WERI-Rb-1 (cell line): ENCODE results near the gene CIAO3.

ENCODE experiments used
- DNase-seq: peaks from one replicate; pipeline ENCODE4 v3.0.0-alpha.2; 2020
- H3K27ac ChIP-seq: fragments of 250-450 bp; sonication (Bioruptor Pico); 2 replicates; pipeline ENCODE4 v1.5.1; 2020; ENCODE audit warnings: mild to moderate bottlenecking, moderate library complexity
- H3K27me3 ChIP-seq: fragments of 250-450 bp; sonication (Bioruptor Pico); 2 replicates; pipeline ENCODE4 v1.5.1; 2021; ENCODE audit warnings: mild to moderate bottlenecking, low read depth, moderate library complexity; ENCODE audit not compliant: insufficient read depth, severe bottlenecking
- H3K36me3 ChIP-seq: fragments of 250-450 bp; sonication (Bioruptor Pico); 2 replicates; pipeline ENCODE4 v1.5.1; 2020; ENCODE audit warnings: mild to moderate bottlenecking, moderate library complexity
- H3K4me3 ChIP-seq: 2 replicates; pipeline ENCODE4 v1.5.1; 2011; ENCODE audit warnings: low read depth, mild to moderate bottlenecking, control low read depth, low read length
- H3K9me3 ChIP-seq: fragments of 250-450 bp; sonication (Bioruptor Pico); 2 replicates; pipeline ENCODE4 v1.5.1; 2021; ENCODE audit warnings: mild to moderate bottlenecking, moderate library complexity; ENCODE audit not compliant: severe bottlenecking
- TF ChIP-seq, protein P1 (sequence below): IDR thresholded peaks from 2 replicates; pipeline ENCODE4 v1.5.1; 2011; ENCODE audit warnings: low read depth, mild to moderate bottlenecking, control low read depth, inconsistent platforms, low read length

The CIAO3 gene

DNA sequence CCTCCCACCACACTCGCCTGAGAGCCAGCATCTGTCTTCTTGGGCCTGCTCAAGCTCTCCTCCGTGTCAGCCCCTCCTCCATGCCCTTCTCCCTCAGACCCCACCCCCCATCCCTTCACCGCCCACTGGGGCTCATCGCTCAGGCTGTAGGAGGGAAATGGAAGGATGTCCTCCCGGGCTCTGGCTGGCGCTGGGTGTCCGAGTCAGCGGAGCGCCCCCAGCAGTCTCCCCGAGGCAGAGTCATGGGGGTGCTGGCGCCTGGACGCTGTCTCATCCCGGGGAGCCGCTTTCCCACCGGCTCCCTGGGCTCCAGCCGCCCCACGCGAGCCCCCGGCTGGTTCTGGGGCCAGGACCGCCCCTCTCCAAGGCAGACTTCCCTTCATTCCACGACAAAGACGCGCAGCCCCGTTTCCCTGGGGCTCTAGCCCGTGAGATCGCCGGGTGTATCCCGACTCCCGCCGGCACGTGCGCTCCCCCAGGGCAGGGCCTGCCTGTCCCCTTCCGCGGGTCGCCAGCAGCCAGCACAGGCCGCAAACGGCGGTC lies 20.3 kb downstream of the CIAO3 start:
- DNase-seq: peak; percentile 92
- Histone ChIP-seq H3K9me3 (no peaks in the 10 kb centered on the region), H3K27me3 (no peaks in the 10 kb centered on the region), H3K4me3 (peak overlapping the region; percentile 73), H3K36me3 (peaks cover 6% of the 10 kb centered on the region), H3K27ac (peak overlapping the region; percentile 99)
- TF ChIP-seq, protein P1, sequence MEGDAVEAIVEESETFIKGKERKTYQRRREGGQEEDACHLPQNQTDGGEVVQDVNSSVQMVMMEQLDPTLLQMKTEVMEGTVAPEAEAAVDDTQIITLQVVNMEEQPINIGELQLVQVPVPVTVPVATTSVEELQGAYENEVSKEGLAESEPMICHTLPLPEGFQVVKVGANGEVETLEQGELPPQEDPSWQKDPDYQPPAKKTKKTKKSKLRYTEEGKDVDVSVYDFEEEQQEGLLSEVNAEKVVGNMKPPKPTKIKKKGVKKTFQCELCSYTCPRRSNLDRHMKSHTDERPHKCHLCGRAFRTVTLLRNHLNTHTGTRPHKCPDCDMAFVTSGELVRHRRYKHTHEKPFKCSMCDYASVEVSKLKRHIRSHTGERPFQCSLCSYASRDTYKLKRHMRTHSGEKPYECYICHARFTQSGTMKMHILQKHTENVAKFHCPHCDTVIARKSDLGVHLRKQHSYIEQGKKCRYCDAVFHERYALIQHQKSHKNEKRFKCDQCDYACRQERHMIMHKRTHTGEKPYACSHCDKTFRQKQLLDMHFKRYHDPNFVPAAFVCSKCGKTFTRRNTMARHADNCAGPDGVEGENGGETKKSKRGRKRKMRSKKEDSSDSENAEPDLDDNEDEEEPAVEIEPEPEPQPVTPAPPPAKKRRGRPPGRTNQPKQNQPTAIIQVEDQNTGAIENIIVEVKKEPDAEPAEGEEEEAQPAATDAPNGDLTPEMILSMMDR: peak; percentile 43

DNA sequence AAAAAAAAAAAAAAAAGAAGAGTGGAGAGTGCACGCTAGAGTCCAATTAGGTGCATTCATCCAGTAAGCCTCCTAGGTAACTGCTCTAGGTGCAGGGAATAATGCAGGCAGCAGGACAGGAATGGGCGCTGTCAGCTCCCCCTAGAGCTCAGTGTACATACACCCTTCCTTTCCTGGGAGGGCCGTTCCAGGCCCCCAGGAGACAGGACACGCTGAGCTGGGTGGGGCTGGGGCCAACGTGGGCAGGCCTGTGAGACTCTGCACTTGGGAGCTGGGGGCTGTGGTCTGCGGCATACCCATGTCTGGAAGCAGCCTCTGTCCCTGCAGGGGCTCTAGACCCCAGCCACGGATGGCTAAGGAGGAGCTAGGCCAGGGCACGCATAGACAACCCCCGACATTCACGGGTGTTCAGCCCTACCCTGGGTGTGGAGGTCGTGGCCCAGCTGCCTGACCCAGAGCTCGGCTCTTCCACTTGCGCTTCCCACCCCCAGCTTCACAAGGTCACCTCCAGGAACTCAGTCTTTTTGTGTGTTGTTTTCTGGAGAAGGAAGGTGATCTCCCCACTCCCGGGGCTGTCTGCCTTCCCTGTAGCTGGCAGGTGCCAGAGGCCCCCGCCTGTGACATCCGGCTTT lies 20.9 kb downstream of the CIAO3 start:
- no peaks in the 10 kb centered on the region for H3K27me3 ChIP-seq
- H3K4me3 ChIP-seq: peak overlapping the region; percentile 73
- TF ChIP-seq, protein P1: peak; percentile 55
- H3K9me3 ChIP-seq: no peaks in the 10 kb centered on the region
- H3K36me3 ChIP-seq: peaks cover 6% of the 10 kb centered on the region
- peak; percentile 63 for DNase-seq
- peak overlapping the region; percentile 99 for H3K27ac ChIP-seq

DNA sequence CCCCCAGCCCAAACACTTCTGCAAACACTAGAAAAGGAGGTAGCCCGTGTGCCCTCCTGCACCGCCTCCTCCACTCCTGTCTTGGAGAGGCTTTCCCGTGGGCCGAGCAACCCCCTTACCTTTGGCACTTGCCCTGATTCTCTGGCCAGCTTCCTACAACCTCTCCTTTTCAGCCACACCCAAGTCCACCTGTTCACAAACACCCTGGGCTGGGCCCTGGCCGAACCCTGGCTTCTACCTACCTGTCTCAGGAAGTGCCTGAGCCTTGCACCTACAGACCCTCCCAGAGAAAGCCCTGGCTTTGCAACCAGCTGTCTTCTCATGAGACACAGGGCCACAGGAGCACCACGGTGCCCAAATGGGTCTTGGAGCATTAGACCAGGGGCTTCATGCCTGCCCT lies 21.9 kb downstream of the CIAO3 start:
- H3K9me3 ChIP-seq: no peaks in the 10 kb centered on the region
- TF ChIP-seq, protein P1: no peak
- H3K27me3 ChIP-seq: no peaks in the 10 kb centered on the region
- DNase-seq: no peak
- H3K27ac ChIP-seq: peak overlapping the region; percentile 47
- peaks cover 6% of the 10 kb centered on the region for H3K36me3 ChIP-seq
- H3K4me3 ChIP-seq: no peak overlapping the region

DNA sequence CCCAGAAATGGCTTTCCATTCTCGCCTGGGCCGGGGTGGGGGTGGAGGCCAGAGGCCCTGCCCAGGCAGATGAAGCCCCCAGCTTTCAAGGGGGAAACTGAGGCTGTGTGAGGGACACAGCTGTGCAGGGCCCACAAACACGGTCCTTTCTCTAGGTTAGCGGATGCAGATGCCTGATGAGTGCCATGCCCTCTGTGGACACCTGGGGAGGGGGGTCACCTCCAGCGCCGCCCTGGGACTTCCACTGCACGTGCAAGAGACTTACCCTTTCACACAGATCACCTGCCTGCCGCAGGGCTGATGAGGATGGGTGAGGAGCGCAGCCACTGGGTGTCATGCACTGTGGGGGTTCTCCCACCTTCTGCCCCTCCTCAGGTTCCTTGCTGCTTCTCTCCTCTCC lies 22.4 kb downstream of the CIAO3 start:
- Histone ChIP-seq H3K27me3 (no peaks in the 10 kb centered on the region), H3K27ac (no peak overlapping the region; the same call in 1 of the 2 replicates)

DNA sequence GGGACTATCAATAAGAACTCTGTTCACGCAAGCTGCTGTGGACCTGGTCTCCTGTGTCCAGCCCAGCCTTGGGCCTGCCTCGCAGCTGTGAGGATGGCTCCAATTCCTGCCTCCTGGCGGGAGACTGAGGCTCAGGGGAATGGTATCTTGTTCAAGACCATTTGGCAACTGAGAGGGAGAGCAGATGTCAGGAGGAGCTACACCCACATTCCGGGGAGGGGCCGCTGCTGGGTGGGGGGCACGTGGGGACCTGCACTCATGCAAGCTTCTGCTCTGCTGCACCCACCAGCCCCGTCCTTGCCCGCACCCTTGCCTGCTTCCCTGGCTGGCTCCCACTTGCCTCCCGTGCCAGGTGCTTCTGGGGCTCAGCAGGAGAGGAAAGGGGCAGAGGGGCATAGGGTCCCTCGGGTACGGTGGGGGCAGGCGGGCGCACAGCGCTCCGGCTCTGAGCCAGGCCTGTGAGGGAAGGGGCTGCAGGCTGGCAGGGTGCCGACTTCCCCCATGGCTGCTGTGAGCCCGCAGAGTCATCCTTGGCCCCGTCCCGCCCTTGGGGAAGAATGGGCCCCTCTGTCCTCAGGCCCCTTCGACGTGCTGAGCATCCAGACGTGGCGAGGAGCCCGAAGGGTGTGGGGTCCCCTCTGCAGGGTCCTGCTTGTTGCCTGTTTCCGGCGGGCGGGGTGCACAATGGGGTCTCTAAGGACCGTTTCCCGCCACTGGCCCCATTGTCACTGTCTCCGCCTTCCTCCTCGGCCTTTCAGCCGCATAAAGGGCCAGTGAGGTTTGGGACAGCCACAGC lies 23.1 kb downstream of the CIAO3 start:
- TF ChIP-seq, protein P1: no peak
- H3K4me3 ChIP-seq: no peak overlapping the region
- peaks cover 6% of the 10 kb centered on the region; the same call in 1 of the 2 replicates for H3K36me3 ChIP-seq
- no peak overlapping the region; the same call in 1 of the 2 replicates for H3K27ac ChIP-seq
- no peaks in the 10 kb centered on the region for H3K27me3 ChIP-seq
- no peak for DNase-seq
- no peaks in the 10 kb centered on the region for H3K9me3 ChIP-seq

More for the DNA sequence above, 22.4 kb downstream of the CIAO3 start:
- TF ChIP-seq, protein P1: no peak
- Histone ChIP-seq H3K9me3 (no peaks in the 10 kb centered on the region), H3K36me3 (peaks cover 6% of the 10 kb centered on the region), H3K4me3 (no peak overlapping the region)
- DNase-seq: no peak
